Bronchial epithelial cell (primary cell): ENCODE results near the gene PNPLA3. TPM values are rescaled to one million over a fixed set of nuclear protein-coding genes. Genes with fewer than 3 reads are reported as not detected.

Experiments
- DNase-seq: peaks from one replicate; pipeline ENCODE4 v3.0.0-alpha.2; 2010; ENCODE audit warnings: low read depth
- FAIRE-seq: peaks from 2 replicates; lab custom pipeline; 2011; peaks lifted over from hg19 to GRCh38; lab: Jason Lieb, UNC
- H3K27me3 ChIP-seq: 2 replicates; pipeline ENCODE4 v1.5.1; 2011; ENCODE audit warnings: low read length; ENCODE audit not compliant: control insufficient read depth, insufficient read depth
- H3K36me3 ChIP-seq: 2 replicates; pipeline ENCODE4 v1.5.1; 2011; ENCODE audit warnings: low read length; ENCODE audit not compliant: control insufficient read depth, insufficient read depth
- H3K4me3 ChIP-seq: 2 replicates; pipeline ENCODE4 v1.5.1; 2011; ENCODE audit warnings: mild to moderate bottlenecking, low read depth, low read length, control low read depth
- CTCF ChIP-seq: IDR thresholded peaks from 2 replicates; pipeline ENCODE4 v1.5.1; 2011; ENCODE audit warnings: mild to moderate bottlenecking, moderate library complexity, low read length, control low read depth, inconsistent platforms; ENCODE audit not compliant: insufficient read depth, severe bottlenecking
- total RNA-seq: library from RNA; depleted of rRNA; stranded (reverse); fragments of >200 nt; gene quantifications from 2 replicates; pipeline ENCODE4 v1.2.1, GENCODE V29; 2014

Gene PNPLA3
- total RNA-seq, 1 donor from 2014 or later, result 1.3 TPM

GRCh38 chr22:43880541-43880991, 43.0 kb upstream of the PNPLA3 start:
- Histone ChIP-seq H3K4me3 (no peak overlapping the region), H3K27me3 (peaks cover 1% of the 10 kb centered on the region), H3K36me3 (no peaks in the 10 kb centered on the region)
- DNase-seq (no peak), FAIRE-seq (no peak)
- TF ChIP-seq CTCF, result no peak

GRCh38 chr22:43881091-43882061, 42.2 kb upstream of the PNPLA3 start:
- FAIRE-seq, result no peak

GRCh38 chr22:43882122-43882767, 41.4 kb upstream of the PNPLA3 start:
- no peaks in the 10 kb centered on the region for H3K27me3 ChIP-seq
- TF ChIP-seq CTCF, result no peak
- H3K36me3 ChIP-seq, result no peaks in the 10 kb centered on the region
- peak; percentile 36 for FAIRE-seq
- no peak for DNase-seq
- no peak overlapping the region for H3K4me3 ChIP-seq

More at GRCh38 chr22:43881091-43882061, 42.2 kb upstream of the PNPLA3 start:
- Histone ChIP-seq H3K27me3 (peaks cover 1% of the 10 kb centered on the region), H3K4me3 (no peak overlapping the region), H3K36me3 (no peaks in the 10 kb centered on the region)
- DNase-seq, result no peak
- TF ChIP-seq CTCF, result no peak

- no peaks in the 10 kb centered on the region for H3K27me3 ChIP-seq
- H3K4me3 ChIP-seq, result no peak overlapping the region
- FAIRE-seq (no peak), DNase-seq (peak; percentile 73)
- peak; percentile 85 for TF ChIP-seq CTCF
- no peaks in the 10 kb centered on the region for H3K36me3 ChIP-seq
Observed at GRCh38 chr22:43883012-43883661, 40.5 kb upstream of the PNPLA3 start.

- Histone ChIP-seq H3K27me3 (no peaks in the 10 kb centered on the region), H3K4me3 (no peak overlapping the region), H3K36me3 (no peaks in the 10 kb centered on the region)
- TF ChIP-seq CTCF, result no peak
- FAIRE-seq (no peak), DNase-seq (no peak)
Observed at GRCh38 chr22:43883719-43884415, 39.7 kb upstream of the PNPLA3 start.
